Colonic mucosa (tissue), 4 donors: ENCODE results near the gene MAP3K14. TPM values are rescaled to one million over a fixed set of nuclear protein-coding genes. Genes with fewer than 3 reads are reported as not detected.

Source experiments
- DNase-seq: peaks from one replicate; pipeline ENCODE4 v3.0.0-alpha.2; 2020
- H3K27ac ChIP-seq: fragments of 200-600 bp; one replicate; pipeline ENCODE4 v1.8.0; 2021
- H3K27me3 ChIP-seq: fragments of 200-600 bp; one replicate; pipeline ENCODE4 v1.8.0; 2021
- H3K36me3 ChIP-seq: fragments of 200-600 bp; one replicate; pipeline ENCODE4 v1.8.0; 2021
- H3K4me1 ChIP-seq: fragments of 200-600 bp; one replicate; pipeline ENCODE4 v1.8.0; 2021; ENCODE audit warnings: mild to moderate bottlenecking
- H3K4me3 ChIP-seq: fragments of 200-600 bp; one replicate; pipeline ENCODE4 v1.8.0; 2021
- H3K9ac ChIP-seq, 2 donors: one replicate each; pipeline ENCODE4 v1.7.0; 2013; ENCODE audit warnings: control low read depth in 2 of 2, low read depth in 2 of 2, low read length in 2 of 2
- H3K9me3 ChIP-seq: fragments of 200-600 bp; one replicate; pipeline ENCODE4 v1.8.0; 2021
- CTCF ChIP-seq: fragments of 200-600 bp; IDR thresholded peaks from one replicate; pipeline ENCODE4 v1.8.0; 2022; ENCODE audit warnings: antibody characterized with exemption, mild to moderate bottlenecking
- intact Hi-C: fragments of 100-400 bp; cut with DNase I; formaldehyde crosslinking; loops from one replicate; pipeline ENCODE4 v1.14.1; 2022
- total RNA-seq, 2 donors: library from RNA; stranded (reverse); fragmentation: NEBNext Ultra II Directional in 1 of 2; extraction: Animal tissue kit (Norgen Biotek cat#: 25700) in 1 of 2; gene quantifications; one replicate each; pipeline ENCODE4 v1.2.1, GENCODE V29; 2021
- donor health status: healthy.
- donor health status: DM: no; HTN: no; CAD: no.
- donor health status: DM: no; HTN: no; CAD: no.

Gene MAP3K14
- total RNA-seq, 2 donors from 2014 or later, result 11.1 to 15.0 TPM

GRCh38 chr17:45294506-45294905 is 22.3 kb downstream of the MAP3K14 start:
- peaks cover 46% of the 10 kb centered on the region for H3K4me1 ChIP-seq
- H3K4me3 ChIP-seq, result no peak overlapping the region
- no peaks in the 10 kb centered on the region for H3K36me3 ChIP-seq
- no peaks in the 10 kb centered on the region for H3K27me3 ChIP-seq
- intact Hi-C loops, result no loop called here
- H3K9ac ChIP-seq, result no peak overlapping the region
- no peaks in the 10 kb centered on the region for H3K9me3 ChIP-seq
- no peak for TF ChIP-seq CTCF
- H3K27ac ChIP-seq, result peak overlapping the region; percentile 29
- no peak for DNase-seq

- intact Hi-C loops, result no loop called here
- Histone ChIP-seq H3K36me3 (peaks cover 8% of the 10 kb centered on the region), H3K9me3 (no peaks in the 10 kb centered on the region), H3K27me3 (no peaks in the 10 kb centered on the region), H3K9ac (peak overlapping the region in 1 of 2 donors; percentile 4), H3K4me1 (peaks cover 46% of the 10 kb centered on the region), H3K27ac (peak overlapping the region; percentile 29), H3K4me3 (no peak overlapping the region)
- DNase-seq, result peak; percentile 79
- no peak for TF ChIP-seq CTCF
These were observed 23.2 kb downstream of the MAP3K14 start for GRCh38 chr17:45293413-45294211.

GRCh38 chr17:45292696-45293412 is 24.0 kb downstream of the MAP3K14 start:
- Histone ChIP-seq H3K9ac (peak overlapping the region in 1 of 2 donors; percentile 4), H3K4me1 (peaks cover 46% of the 10 kb centered on the region), H3K4me3 (no peak overlapping the region), H3K27me3 (no peaks in the 10 kb centered on the region), H3K27ac (peak overlapping the region; percentile 29), H3K36me3 (peaks cover 8% of the 10 kb centered on the region), H3K9me3 (no peaks in the 10 kb centered on the region)
- TF ChIP-seq CTCF, result no peak
- intact Hi-C loops, result no loop called here
- DNase-seq, result no peak

- Histone ChIP-seq H3K9ac (no peak overlapping the region), H3K4me3 (no peak overlapping the region), H3K4me1 (peaks cover 34% of the 10 kb centered on the region), H3K9me3 (no peaks in the 10 kb centered on the region), H3K36me3 (peaks cover 9% of the 10 kb centered on the region), H3K27ac (no peak overlapping the region), H3K27me3 (no peaks in the 10 kb centered on the region)
- intact Hi-C loops, result no loop called here
- TF ChIP-seq CTCF, result no peak
- no peak for DNase-seq
These were observed 25.5 kb downstream of the MAP3K14 start for GRCh38 chr17:45291171-45291805.

- Histone ChIP-seq H3K9me3 (no peaks in the 10 kb centered on the region), H3K9ac (no peak overlapping the region), H3K4me3 (no peak overlapping the region), H3K36me3 (peaks cover 13% of the 10 kb centered on the region), H3K4me1 (peaks cover 25% of the 10 kb centered on the region), H3K27me3 (no peaks in the 10 kb centered on the region), H3K27ac (peak overlapping the region; percentile 43)
- no peak for DNase-seq
- intact Hi-C loops, result no loop called here
- TF ChIP-seq CTCF, result no peak
These were observed 26.5 kb downstream of the MAP3K14 start for GRCh38 chr17:45290269-45290765.
